ENCODE results near the gene MGAT3. TPM values are rescaled to one million over a fixed set of nuclear protein-coding genes. Genes with fewer than 3 reads are reported as not detected.

The MGAT3 gene
- total and polyA plus RNA-seq, 2 of the 8 experiments (the other 6 are each of a cell fraction or from before 2014, with no cell fraction given) = 4.3 to 9.2 TPM

GRCh38 chr22:39408173-39408572, 48.6 kb upstream of the MGAT3 start:
- H2BK15ac ChIP-seq (ENCODE audit: low read length) = no peak overlapping the region
- H3K23ac ChIP-seq (ENCODE audit: insufficient read length) = no peak overlapping the region
- H4K20me1 ChIP-seq (replicated peaks in 1 of 2; ENCODE audit: control insufficient read depth in 1 of 2, insufficient read depth in 2 of 2, low read length in 2 of 2) = peaks cover 0 to 2% of the 10 kb centered on the region in 2 experiments
- no peak overlapping the region for H4K91ac ChIP-seq (replicated peaks; ENCODE audit: insufficient read length, low read length)
- H3K18ac ChIP-seq (ENCODE audit: extremely low read depth, low read length) = no peak overlapping the region
- H3K27me3 ChIP-seq (replicated peaks in 1 of 4; ENCODE audit: control insufficient read depth in 3 of 4, extremely low read depth in 1 of 4, insufficient read depth in 3 of 4, low read length in 3 of 4) = no peaks in the 10 kb centered on the region
- no peaks in the 10 kb centered on the region; a peak in 1 of 7 replicates for H3K4me1 ChIP-seq (replicated peaks in 1 of 4; ENCODE audit: control insufficient read depth in 3 of 4, insufficient read depth in 4 of 4, low read length in 3 of 4)
- no peak overlapping the region for H3K27ac ChIP-seq (ENCODE audit: low read depth, low read length)
- H2AK5ac ChIP-seq (ENCODE audit: low read depth, low read length) = no peak overlapping the region
- H2BK12ac ChIP-seq (ENCODE audit: low read depth, low read length) = no peak overlapping the region
- no peak overlapping the region for H3K9ac ChIP-seq (replicated peaks in 1 of 4; ENCODE audit: extremely low read depth in 1 of 4, low read depth in 3 of 4, low read length in 3 of 4)
- no peak for DNase-seq (ENCODE audit: low read depth in 1 of 2, low spot score in 2 of 2)
- H3K56ac ChIP-seq (replicated peaks; ENCODE audit: insufficient read length, low read depth, low read length) = no peak overlapping the region
- H3K4ac ChIP-seq (replicated peaks; ENCODE audit: insufficient read length, low read depth, low read length) = no peak overlapping the region
- H3K9me3 ChIP-seq (ENCODE audit: insufficient read depth in 2 of 2, low read depth in 1 of 2, low read length in 1 of 2) = no peaks in the 10 kb centered on the region
- no peaks in the 10 kb centered on the region for H3K23me2 ChIP-seq (ENCODE audit: low read depth, low read length)
- 91% methylated on average over 11 of the region's 11 CpGs; no CpG with 5 or more reads in 1 of the 2 experiments for WGBS, 2 experiments (ENCODE audit: extremely low coverage in 1 of 2, insufficient coverage in 1 of 2, insufficient read length in 1 of 2, insufficient replicate concordance in 2 of 2, low coverage in 1 of 2, low lambda C conversion rate in 2 of 2, missing lambda C conversion rate in 1 of 2)
- H3K14ac ChIP-seq (ENCODE audit: insufficient read length) = no peak overlapping the region
- CTCF ChIA-PET (ENCODE audit: partially characterized antibody) = interaction anchor here (0.7 kb wide), 1 partner anchor 9 kb away, joined by 4 read pairs; the partner anchor contains the start of gene TAB1
- no peak overlapping the region for H4K8ac ChIP-seq (ENCODE audit: extremely low read depth, insufficient read depth, low read length)
- H3K79me2 ChIP-seq (ENCODE audit: control insufficient read depth in 1 of 2, insufficient read depth in 2 of 2, low read length in 2 of 2) = peaks cover 0 to 6% of the 10 kb centered on the region in 2 experiments; a peak in 1 of 4 replicates
- no peak overlapping the region for H2AFZ ChIP-seq (ENCODE audit: low read length)
- no peak overlapping the region for H2BK20ac ChIP-seq (ENCODE audit: low read length)
- no peak overlapping the region for H3K4me3 ChIP-seq (ENCODE audit: extremely low read depth in 1 of 4, insufficient read depth in 2 of 4, low read depth in 3 of 4, low read length in 4 of 4)
- H2BK120ac ChIP-seq (replicated peaks; ENCODE audit: low read depth, low read length) = no peak overlapping the region
- no peak overlapping the region for H2BK5ac ChIP-seq (ENCODE audit: low read depth, low read length)
- H3K36me3 ChIP-seq (ENCODE audit: control insufficient read depth in 2 of 4, insufficient read depth in 4 of 4, low read length in 3 of 4) = no peaks in the 10 kb centered on the region
- POLR2A ChIA-PET (ENCODE audit: partially characterized antibody) = interaction anchor here (0.9 to 1.3 kb wide), 2 partner anchors 8 to 90 kb away, joined by 3 to 5 read pairs; partner anchors contain the start of gene TAB1
- H3K79me1 ChIP-seq (ENCODE audit: low read depth, low read length) = peaks cover 2% of the 10 kb centered on the region; the same call in 1 of the 2 replicates
- H3K4me2 ChIP-seq (ENCODE audit: insufficient read depth in 1 of 2, low read depth in 2 of 2, low read length in 2 of 2) = no peak overlapping the region
- no peak overlapping the region for H4K5ac ChIP-seq (ENCODE audit: insufficient read length, low read depth, low read length)
- no peak for FAIRE-seq
- TF ChIP-seq CREB1 (IDR thresholded peaks at IDR 0.05) (no peak), CBX8 (IDR thresholded peaks at IDR 0.05; ENCODE audit: borderline replicate concordance, low read depth, low read length) (no peak), RXRA (IDR thresholded peaks at IDR 0.05; ENCODE audit: insufficient read depth, low read depth, low read length) (no peak), PHF8 (conservative IDR thresholded peaks at IDR 0.05; ENCODE audit: low read depth, low read length) (no peak), CHD2 (IDR thresholded peaks at IDR 0.05; ENCODE audit: low read length) (no peak), CTCF (IDR thresholded peaks at IDR 0.05; ENCODE audit: control extremely low read depth in 1 of 3, insufficient read depth in 1 of 3, low read depth in 1 of 3, low read length in 3 of 3) (no peak), BACH1 (IDR thresholded peaks at IDR 0.05; ENCODE audit: low read length) (no peak), GABPA (IDR thresholded peaks at IDR 0.05; ENCODE audit: borderline replicate concordance, insufficient read depth, low read length) (no peak), SAP30 (IDR thresholded peaks at IDR 0.05; ENCODE audit: insufficient read depth, insufficient replicate concordance, low read length) (no peak), USF2 (IDR thresholded peaks at IDR 0.05; ENCODE audit: low read length) (no peak)

Measured in H1 (cell line).